HepG2 (cell line): ENCODE measurements around the gene EGFR. TPM values are rescaled to one million over a fixed set of nuclear protein-coding genes. Genes with fewer than 3 reads are reported as not detected.

Experiments used
- ELF4 ChIP-seq: sonication (generic); formaldehyde crosslinking; IDR thresholded peaks from 2 replicates; pipeline ENCODE4 v1.5.0; 2020; ENCODE audit warnings: missing genetic modification reagents, mild to moderate bottlenecking, moderate library complexity, borderline replicate concordance
- ERF ChIP-seq: IDR thresholded peaks from 2 replicates; pipeline ENCODE4 v1.6.1; 2018; ENCODE audit warnings: missing biosample characterization, missing genetic modification reagents
- GLI4 ChIP-seq: sonication (generic); formaldehyde crosslinking; IDR thresholded peaks from 2 replicates; pipeline ENCODE4 v1.5.1; 2020; ENCODE audit warnings: missing genetic modification reagents, mild to moderate bottlenecking, moderate library complexity, borderline replicate concordance
- NAIF1 ChIP-seq: sonication (generic); formaldehyde crosslinking; IDR thresholded peaks from 2 replicates; pipeline ENCODE4 v1.5.0; 2020; ENCODE audit warnings: mild to moderate bottlenecking, missing genetic modification reagents, borderline replicate concordance
- XBP1 ChIP-seq: sonication (generic); formaldehyde crosslinking; IDR thresholded peaks from 2 replicates; pipeline ENCODE4 v1.5.0; 2020; ENCODE audit warnings: missing genetic modification reagents
- ZNF251 ChIP-seq: sonication (generic); formaldehyde crosslinking; IDR thresholded peaks from 2 replicates; pipeline ENCODE4 v1.9.0; 2021; ENCODE audit warnings: mild to moderate bottlenecking, missing genetic modification reagents
- ZNF556 ChIP-seq: sonication (generic); formaldehyde crosslinking; IDR thresholded peaks from 2 replicates; pipeline ENCODE4 v1.4.0; 2020; ENCODE audit warnings: mild to moderate bottlenecking, missing genetic modification reagents, borderline replicate concordance
- ZNF749 ChIP-seq: sonication (generic); formaldehyde crosslinking; IDR thresholded peaks from 2 replicates; pipeline ENCODE4 v1.8.0; 2022; ENCODE audit warnings: mild to moderate bottlenecking, missing genetic modification reagents, moderate library complexity, borderline replicate concordance
- ZNF777 ChIP-seq: sonication (generic); formaldehyde crosslinking; IDR thresholded peaks from 2 replicates; pipeline ENCODE4 v1.4.0; 2020; ENCODE audit warnings: missing genetic modification reagents
- ZNF790 ChIP-seq: sonication (generic); formaldehyde crosslinking; IDR thresholded peaks from 2 replicates; pipeline ENCODE4 v1.8.0; 2022; ENCODE audit warnings: missing genetic modification reagents, mild to moderate bottlenecking, borderline replicate concordance
- ZSCAN22 ChIP-seq: sonication (generic); formaldehyde crosslinking; IDR thresholded peaks from 2 replicates; pipeline ENCODE4 v1.4.0; 2020; ENCODE audit warnings: mild to moderate bottlenecking, missing genetic modification reagents
- ZSCAN25 ChIP-seq: sonication (generic); formaldehyde crosslinking; IDR thresholded peaks from 2 replicates; pipeline ENCODE4 v1.8.0; 2022; ENCODE audit warnings: mild to moderate bottlenecking, missing genetic modification reagents
- ZZZ3 ChIP-seq: sonication (generic); formaldehyde crosslinking; IDR thresholded peaks from 2 replicates; pipeline ENCODE4 v1.4.0; 2020; ENCODE audit warnings: missing genetic modification reagents, mild to moderate bottlenecking, borderline replicate concordance
- polyA plus RNA-seq, 8 experiments: library from polyadenylated mRNA; depleted of rRNA in 3 of 8; stranded (reverse) in 7 of 8; unstranded in 1 of 8; fragments of >200 nt; fragmentation: Illumina TruSeq in 4 of 8; extraction: Trizol in 4 of 8; gene quantifications; 2 replicates each; pipeline versions ENCODE4 v1.2.1 to v1.2.3, GENCODE V29; 2011 to 2016; ENCODE audit warnings: low read depth in 4 of 8, missing spikeins in 1 of 8, mixed read lengths in 1 of 8; ENCODE audit not compliant: insufficient read depth in 1 of 8
- total RNA-seq, 5 experiments: library from RNA; depleted of rRNA; stranded (reverse); fragments of >200 nt; fragmentation: Illumina TruSeq; extraction: Trizol; gene quantifications; 2 replicates each; pipeline ENCODE4 v1.2.3, GENCODE V29; 2016; ENCODE audit warnings: low read depth in 1 of 5
- TF ChIP-seq, protein P1 (sequence below): sonication (generic); formaldehyde crosslinking; IDR thresholded peaks from 2 replicates; pipeline ENCODE4 v1.4.0; 2020; ENCODE audit warnings: mild to moderate bottlenecking, missing genetic modification reagents
- TF ChIP-seq, protein P2 (sequence below): fragments of 450-650 bp; IDR thresholded peaks from 2 replicates; pipeline ENCODE4 v1.6.1; 2017; ENCODE audit warnings: mild to moderate bottlenecking
- TF ChIP-seq, protein P3 (sequence below): sonication (generic); formaldehyde crosslinking; IDR thresholded peaks from 2 replicates; pipeline ENCODE4 v1.4.0; 2020; ENCODE audit warnings: missing genetic modification reagents
- TF ChIP-seq, protein P4 (sequence below): IDR thresholded peaks from 2 replicates; pipeline ENCODE4 v1.6.1; 2016; ENCODE audit warnings: missing genetic modification reagents, missing compliant biosample characterization

EGFR gene
- total and polyA plus RNA-seq, 2 of the 13 experiments (the other 11 are each of a cell fraction or from before 2014, with no cell fraction given): 7.0 to 10.0 TPM

- TF ChIP-seq, protein P1, sequence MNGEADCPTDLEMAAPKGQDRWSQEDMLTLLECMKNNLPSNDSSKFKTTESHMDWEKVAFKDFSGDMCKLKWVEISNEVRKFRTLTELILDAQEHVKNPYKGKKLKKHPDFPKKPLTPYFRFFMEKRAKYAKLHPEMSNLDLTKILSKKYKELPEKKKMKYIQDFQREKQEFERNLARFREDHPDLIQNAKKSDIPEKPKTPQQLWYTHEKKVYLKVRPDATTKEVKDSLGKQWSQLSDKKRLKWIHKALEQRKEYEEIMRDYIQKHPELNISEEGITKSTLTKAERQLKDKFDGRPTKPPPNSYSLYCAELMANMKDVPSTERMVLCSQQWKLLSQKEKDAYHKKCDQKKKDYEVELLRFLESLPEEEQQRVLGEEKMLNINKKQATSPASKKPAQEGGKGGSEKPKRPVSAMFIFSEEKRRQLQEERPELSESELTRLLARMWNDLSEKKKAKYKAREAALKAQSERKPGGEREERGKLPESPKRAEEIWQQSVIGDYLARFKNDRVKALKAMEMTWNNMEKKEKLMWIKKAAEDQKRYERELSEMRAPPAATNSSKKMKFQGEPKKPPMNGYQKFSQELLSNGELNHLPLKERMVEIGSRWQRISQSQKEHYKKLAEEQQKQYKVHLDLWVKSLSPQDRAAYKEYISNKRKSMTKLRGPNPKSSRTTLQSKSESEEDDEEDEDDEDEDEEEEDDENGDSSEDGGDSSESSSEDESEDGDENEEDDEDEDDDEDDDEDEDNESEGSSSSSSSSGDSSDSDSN (CRISPR knock-in tag): peak; percentile 81
- TF ChIP-seq ELF4 (CRISPR knock-in tag): no peak
- peak; percentile 86; the same call in 1 of the 2 replicates for TF ChIP-seq ZNF749
- TF ChIP-seq ZNF251 (CRISPR knock-in tag): no peak
- peak; percentile 75; the same call in 1 of the 2 replicates for TF ChIP-seq NAIF1 (CRISPR knock-in tag)
- TF ChIP-seq, protein P2, sequence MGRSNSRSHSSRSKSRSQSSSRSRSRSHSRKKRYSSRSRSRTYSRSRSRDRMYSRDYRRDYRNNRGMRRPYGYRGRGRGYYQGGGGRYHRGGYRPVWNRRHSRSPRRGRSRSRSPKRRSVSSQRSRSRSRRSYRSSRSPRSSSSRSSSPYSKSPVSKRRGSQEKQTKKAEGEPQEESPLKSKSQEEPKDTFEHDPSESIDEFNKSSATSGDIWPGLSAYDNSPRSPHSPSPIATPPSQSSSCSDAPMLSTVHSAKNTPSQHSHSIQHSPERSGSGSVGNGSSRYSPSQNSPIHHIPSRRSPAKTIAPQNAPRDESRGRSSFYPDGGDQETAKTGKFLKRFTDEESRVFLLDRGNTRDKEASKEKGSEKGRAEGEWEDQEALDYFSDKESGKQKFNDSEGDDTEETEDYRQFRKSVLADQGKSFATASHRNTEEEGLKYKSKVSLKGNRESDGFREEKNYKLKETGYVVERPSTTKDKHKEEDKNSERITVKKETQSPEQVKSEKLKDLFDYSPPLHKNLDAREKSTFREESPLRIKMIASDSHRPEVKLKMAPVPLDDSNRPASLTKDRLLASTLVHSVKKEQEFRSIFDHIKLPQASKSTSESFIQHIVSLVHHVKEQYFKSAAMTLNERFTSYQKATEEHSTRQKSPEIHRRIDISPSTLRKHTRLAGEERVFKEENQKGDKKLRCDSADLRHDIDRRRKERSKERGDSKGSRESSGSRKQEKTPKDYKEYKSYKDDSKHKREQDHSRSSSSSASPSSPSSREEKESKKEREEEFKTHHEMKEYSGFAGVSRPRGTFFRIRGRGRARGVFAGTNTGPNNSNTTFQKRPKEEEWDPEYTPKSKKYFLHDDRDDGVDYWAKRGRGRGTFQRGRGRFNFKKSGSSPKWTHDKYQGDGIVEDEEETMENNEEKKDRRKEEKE: no peak
- TF ChIP-seq ZZZ3: no peak
- TF ChIP-seq ZNF556 (CRISPR knock-in tag): peak; percentile 61; the same call in 1 of the 2 replicates
- TF ChIP-seq ZNF790 (CRISPR knock-in tag): no peak
- no peak for TF ChIP-seq GLI4 (CRISPR knock-in tag)
- no peak; the same call in 1 of the 2 replicates for TF ChIP-seq ZSCAN22
- TF ChIP-seq ZSCAN25 (CRISPR knock-in tag): peak; percentile 53
- peak; percentile 71 for TF ChIP-seq ERF (CRISPR knock-in tag)
- TF ChIP-seq, protein P3, sequence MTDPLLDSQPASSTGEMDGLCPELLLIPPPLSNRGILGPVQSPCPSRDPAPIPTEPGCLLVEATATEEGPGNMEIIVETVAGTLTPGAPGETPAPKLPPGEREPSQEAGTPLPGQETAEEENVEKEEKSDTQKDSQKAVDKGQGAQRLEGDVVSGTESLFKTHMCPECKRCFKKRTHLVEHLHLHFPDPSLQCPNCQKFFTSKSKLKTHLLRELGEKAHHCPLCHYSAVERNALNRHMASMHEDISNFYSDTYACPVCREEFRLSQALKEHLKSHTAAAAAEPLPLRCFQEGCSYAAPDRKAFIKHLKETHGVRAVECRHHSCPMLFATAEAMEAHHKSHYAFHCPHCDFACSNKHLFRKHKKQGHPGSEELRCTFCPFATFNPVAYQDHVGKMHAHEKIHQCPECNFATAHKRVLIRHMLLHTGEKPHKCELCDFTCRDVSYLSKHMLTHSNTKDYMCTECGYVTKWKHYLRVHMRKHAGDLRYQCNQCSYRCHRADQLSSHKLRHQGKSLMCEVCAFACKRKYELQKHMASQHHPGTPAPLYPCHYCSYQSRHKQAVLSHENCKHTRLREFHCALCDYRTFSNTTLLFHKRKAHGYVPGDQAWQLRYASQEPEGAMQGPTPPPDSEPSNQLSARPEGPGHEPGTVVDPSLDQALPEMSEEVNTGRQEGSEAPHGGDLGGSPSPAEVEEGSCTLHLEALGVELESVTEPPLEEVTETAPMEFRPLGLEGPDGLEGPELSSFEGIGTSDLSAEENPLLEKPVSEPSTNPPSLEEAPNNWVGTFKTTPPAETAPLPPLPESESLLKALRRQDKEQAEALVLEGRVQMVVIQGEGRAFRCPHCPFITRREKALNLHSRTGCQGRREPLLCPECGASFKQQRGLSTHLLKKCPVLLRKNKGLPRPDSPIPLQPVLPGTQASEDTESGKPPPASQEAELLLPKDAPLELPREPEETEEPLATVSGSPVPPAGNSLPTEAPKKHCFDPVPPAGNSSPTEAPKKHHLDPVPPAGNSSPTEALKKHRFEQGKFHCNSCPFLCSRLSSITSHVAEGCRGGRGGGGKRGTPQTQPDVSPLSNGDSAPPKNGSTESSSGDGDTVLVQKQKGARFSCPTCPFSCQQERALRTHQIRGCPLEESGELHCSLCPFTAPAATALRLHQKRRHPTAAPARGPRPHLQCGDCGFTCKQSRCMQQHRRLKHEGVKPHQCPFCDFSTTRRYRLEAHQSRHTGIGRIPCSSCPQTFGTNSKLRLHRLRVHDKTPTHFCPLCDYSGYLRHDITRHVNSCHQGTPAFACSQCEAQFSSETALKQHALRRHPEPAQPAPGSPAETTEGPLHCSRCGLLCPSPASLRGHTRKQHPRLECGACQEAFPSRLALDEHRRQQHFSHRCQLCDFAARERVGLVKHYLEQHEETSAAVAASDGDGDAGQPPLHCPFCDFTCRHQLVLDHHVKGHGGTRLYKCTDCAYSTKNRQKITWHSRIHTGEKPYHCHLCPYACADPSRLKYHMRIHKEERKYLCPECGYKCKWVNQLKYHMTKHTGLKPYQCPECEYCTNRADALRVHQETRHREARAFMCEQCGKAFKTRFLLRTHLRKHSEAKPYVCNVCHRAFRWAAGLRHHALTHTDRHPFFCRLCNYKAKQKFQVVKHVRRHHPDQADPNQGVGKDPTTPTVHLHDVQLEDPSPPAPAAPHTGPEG (CRISPR knock-in tag): peak; percentile 72; the same call in 1 of the 2 replicates
- TF ChIP-seq, protein P4, sequence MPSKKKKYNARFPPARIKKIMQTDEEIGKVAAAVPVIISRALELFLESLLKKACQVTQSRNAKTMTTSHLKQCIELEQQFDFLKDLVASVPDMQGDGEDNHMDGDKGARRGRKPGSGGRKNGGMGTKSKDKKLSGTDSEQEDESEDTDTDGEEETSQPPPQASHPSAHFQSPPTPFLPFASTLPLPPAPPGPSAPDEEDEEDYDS (CRISPR knock-in tag): peak; percentile 61; the same call in 1 of the 2 replicates
- no peak for TF ChIP-seq XBP1 (CRISPR knock-in tag)
- TF ChIP-seq ZNF777 (CRISPR knock-in tag): no peak
Observed at GRCh38 chr7:55177589-55178261, 158.9 kb downstream of the EGFR start (continued).
